ENCODE results near the gene S100A10. TPM values are rescaled to one million over a fixed set of nuclear protein-coding genes. Genes with fewer than 3 reads are reported as not detected.

Gene S100A10
- total RNA-seq, 4 donors from 2014 or later: 74.8 to 153 (median 102) TPM

GRCh38 chr1:151990058-151990855 is 3.4 kb downstream of the S100A10 start:
- no peak overlapping the region for H3K4me3 ChIP-seq (ENCODE audit: low read depth, poor library complexity, severe bottlenecking)
- intact Hi-C loops (cut with DNase I; ENCODE audit: low total_unique reads): no loop called here
- DNase-seq (ENCODE audit: low spot score in 2 of 2): no peak
- WGBS, 2 donors: 20 to 24% methylated on average over 5 of the region's 5 CpGs
- TF ChIP-seq CTCF (IDR thresholded peaks at IDR 0.05): no peak
- no peak for TF ChIP-seq POLR2A (IDR thresholded peaks at IDR 0.05)

GRCh38 chr1:151989211-151989862 is 4.3 kb downstream of the S100A10 start:
- intact Hi-C loops (cut with DNase I; ENCODE audit: low total_unique reads): no loop called here
- WGBS, 2 donors: 7 to 9% methylated on average over 6 of the region's 6 CpGs
- peak overlapping the region; percentile 14 for H3K4me3 ChIP-seq (ENCODE audit: low read depth, poor library complexity, severe bottlenecking)
- no peak for TF ChIP-seq CTCF (IDR thresholded peaks at IDR 0.05)
- no peak for TF ChIP-seq POLR2A (IDR thresholded peaks at IDR 0.05)
- peak; percentile 81 to 96 for DNase-seq (ENCODE audit: low spot score in 2 of 2)

DNA sequence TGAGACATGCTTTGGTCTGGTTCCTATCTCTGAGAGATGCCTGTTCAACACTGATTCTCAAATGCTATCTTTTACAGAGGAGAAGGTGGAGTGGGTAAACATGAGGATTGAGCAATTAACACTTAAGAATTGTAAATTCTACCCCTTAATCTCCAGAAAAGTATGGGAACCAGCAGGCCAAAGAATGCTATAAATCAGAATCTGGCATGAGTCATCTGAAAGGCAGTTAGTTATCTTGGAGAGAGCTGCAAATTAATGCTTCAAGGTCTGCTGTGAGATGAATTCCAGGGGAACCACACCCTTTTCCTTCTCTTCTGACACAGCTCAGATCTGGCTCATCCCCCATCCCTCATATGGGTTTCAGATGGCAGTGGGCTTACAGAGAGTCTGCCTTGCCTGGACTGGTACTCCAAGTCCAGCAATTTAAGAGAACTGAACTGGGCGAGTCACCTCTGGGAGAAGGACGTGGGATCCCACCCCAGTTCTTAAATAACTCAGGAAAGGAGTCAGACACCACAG is 5.2 kb downstream of the S100A10 start:
- no peak for DNase-seq (ENCODE audit: low spot score in 2 of 2)
- intact Hi-C loops (cut with DNase I; ENCODE audit: low total_unique reads): no loop called here
- TF ChIP-seq POLR2A (IDR thresholded peaks at IDR 0.05): no peak
- no peak for TF ChIP-seq CTCF (IDR thresholded peaks at IDR 0.05)
- no peak overlapping the region for H3K4me3 ChIP-seq (ENCODE audit: low read depth, poor library complexity, severe bottlenecking)
- 20 to 26% methylated on average over 2 of the region's 2 CpGs for WGBS, 2 donors

- TF ChIP-seq POLR2A (IDR thresholded peaks at IDR 0.05): no peak
- TF ChIP-seq CTCF (IDR thresholded peaks at IDR 0.05): no peak
- intact Hi-C loops (cut with DNase I; ENCODE audit: low total_unique reads): no loop called here
- DNase-seq (ENCODE audit: low spot score in 2 of 2): no peak
- 76 to 80% methylated on average over 8 of the region's 8 CpGs for WGBS, 2 donors
- H3K4me3 ChIP-seq (ENCODE audit: low read depth, poor library complexity, severe bottlenecking): no peak overlapping the region
Observed at GRCh38 chr1:151986501-151987190, 7.0 kb downstream of the S100A10 start.

DNA sequence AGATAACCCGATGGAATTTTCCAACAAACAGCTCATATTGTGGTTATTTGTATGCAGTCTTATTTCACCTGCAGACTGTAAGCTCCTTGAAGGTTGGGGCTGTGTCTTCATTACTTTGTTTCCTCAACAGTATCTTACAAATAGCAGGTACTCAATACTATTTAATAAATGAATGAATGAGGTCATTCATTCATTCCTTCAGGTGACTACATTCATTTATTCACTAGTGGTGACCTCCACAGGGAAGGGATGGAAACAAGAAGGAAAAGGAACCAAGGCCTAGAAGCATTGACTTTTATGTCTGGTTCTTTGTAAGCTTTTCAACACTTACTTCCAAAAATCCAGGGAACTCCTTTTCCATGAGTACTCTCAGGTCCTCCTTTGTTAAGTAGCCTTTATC is 7.9 kb downstream of the S100A10 start:
- intact Hi-C loops (cut with DNase I; ENCODE audit: low total_unique reads): no loop called here
- WGBS, 2 donors: 86 to 100% methylated on average over 1 of the region's 1 CpG
- H3K4me3 ChIP-seq (ENCODE audit: low read depth, poor library complexity, severe bottlenecking): no peak overlapping the region
- TF ChIP-seq CTCF (IDR thresholded peaks at IDR 0.05) (no peak), POLR2A (IDR thresholded peaks at IDR 0.05) (no peak)
- DNase-seq (ENCODE audit: low spot score in 2 of 2): no peak

Data from lower leg skin (tissue), 4 donors.